PC-9 (cell line): ENCODE results near the gene PPP1R17. TPM values are rescaled to one million over a fixed set of nuclear protein-coding genes. Genes with fewer than 3 reads are reported as not detected.

Source experiments
- Bru-seq: library from RNA; stranded (reverse); fragments of 400-500 nt; gene quantifications from one replicate; lab custom pipeline; 2021; lab: Mats Ljungman, UMichigan
- BruChase-seq, 2 experiments: library from RNA; stranded (reverse); fragments of 400-500 nt; gene quantifications; one replicate each; lab custom pipeline; 2021; lab: Mats Ljungman, UMichigan
- BruUV-seq: library from RNA; stranded (reverse); fragments of 400-500 nt; replicated peaks from 2 replicates; lab custom pipeline; 2021; lab: Mats Ljungman, UMichigan
- CTCF ChIA-PET: fragments of 300-600 bp; sonication (Branson Sonifier 250); formaldehyde crosslinking; loops from one replicate; lab custom pipeline; 2022; ENCODE audit warnings: antibody characterized with exemption; lab: Charles Lee
- POLR2A ChIA-PET: fragments of 300-600 bp; sonication (Branson Sonifier 250); formaldehyde crosslinking; loops from one replicate; lab custom pipeline; 2022; ENCODE audit warnings: antibody characterized with exemption; ENCODE audit not compliant: unreplicated experiment; lab: Charles Lee
- DNase-seq, 2 experiments: peaks; one replicate each; pipeline versions ENCODE4 v3.0.0 to v3.0.0-alpha.2; 2015 to 2022; ENCODE audit warnings: mixed read lengths in 1 of 2
- H2AFZ ChIP-seq: fragments of 200-600 bp; sonication (generic); 2 replicates; pipeline ENCODE4 v1.8.1; 2017; ENCODE audit warnings: antibody characterized with exemption
- H3F3A ChIP-seq: fragments of 200-600 bp; sonication (generic); 2 replicates; pipeline ENCODE4 v1.8.1; 2017; ENCODE audit warnings: antibody characterized with exemption, mild to moderate bottlenecking, low read depth; ENCODE audit not compliant: insufficient read depth
- H3K27ac ChIP-seq: fragments of 200-600 bp; sonication (generic); 2 replicates; pipeline ENCODE4 v1.6.1; 2016; ENCODE audit warnings: mixed run types
- H3K27me3 ChIP-seq: fragments of 200-600 bp; sonication (generic); 2 replicates; pipeline ENCODE4 v1.6.1; 2016; ENCODE audit warnings: low read depth, mixed run types; ENCODE audit not compliant: insufficient read depth
- H3K36me3 ChIP-seq: fragments of 200-600 bp; sonication (generic); 2 replicates; pipeline ENCODE4 v1.6.1; 2016; ENCODE audit warnings: low read depth, mixed run types
- H3K4me1 ChIP-seq: fragments of 200-600 bp; sonication (generic); replicated peaks from 2 replicates; pipeline ENCODE4 v1.6.1; 2016; ENCODE audit warnings: mixed run types; ENCODE audit not compliant: insufficient read depth
- H3K4me2 ChIP-seq: fragments of 200-600 bp; sonication (generic); 2 replicates; pipeline ENCODE4 v1.6.1; 2017; ENCODE audit warnings: mixed run types
- H3K4me3 ChIP-seq: fragments of 200-600 bp; sonication (generic); 2 replicates; pipeline ENCODE4 v1.6.1; 2016; ENCODE audit warnings: mixed run types
- H3K79me2 ChIP-seq: fragments of 200-600 bp; sonication (generic); 2 replicates; pipeline ENCODE4 v1.6.1; 2017; ENCODE audit warnings: low read depth, mixed run types
- H3K9me2 ChIP-seq: fragments of 200-600 bp; sonication (generic); 2 replicates; pipeline ENCODE4 v1.8.1; 2017; ENCODE audit warnings: mild to moderate bottlenecking; ENCODE audit not compliant: insufficient read depth
- H3K9me3 ChIP-seq: fragments of 200-600 bp; sonication (generic); 2 replicates; pipeline ENCODE4 v1.8.1; 2016; ENCODE audit warnings: low read depth; ENCODE audit not compliant: insufficient read depth
- H4K20me1 ChIP-seq: fragments of 200-600 bp; sonication (generic); 2 replicates; pipeline ENCODE4 v1.8.1; 2017; ENCODE audit not compliant: insufficient read depth
- EZH2 ChIP-seq: fragments of 200-600 bp; sonication (generic); IDR thresholded peaks from 2 replicates; pipeline ENCODE4 v1.8.0; 2017; ENCODE audit warnings: antibody characterized with exemption, low read depth
- intact Hi-C: fragments of 100-400 bp; cut with micrococcal nuclease; formaldehyde crosslinking; loops from one replicate; pipeline ENCODE4 v1.10.0; 2022; ENCODE audit not compliant: unreplicated experiment
- long read RNA-seq: library from polyadenylated mRNA; stranded (forward); transcript quantifications from one replicate; pipeline ENCODE4 v2.0.0, GENCODE V29; 2022
- total RNA-seq: library from RNA; stranded (reverse); gene quantifications from 2 replicates; pipeline ENCODE4 v1.2.3, GENCODE V29; 2021
- TF ChIP-seq, protein P1 (sequence below): fragments of 200-600 bp; sonication (generic); conservative IDR thresholded peaks from 2 replicates; pipeline ENCODE4 v1.6.1; 2017; ENCODE audit warnings: mixed run types, antibody characterized with exemption, mild to moderate bottlenecking, moderate library complexity

The PPP1R17 gene
- not detected in 2 replicates for total RNA-seq
- Bru-seq, nascent RNA, result not detected
- not detected for BruChase-seq, experiment 1, labeled RNA remaining after a 2-hour chase
- not detected for BruChase-seq, experiment 2, labeled RNA remaining after a 6-hour chase
- long read RNA-seq, result 0 reads

DNA sequence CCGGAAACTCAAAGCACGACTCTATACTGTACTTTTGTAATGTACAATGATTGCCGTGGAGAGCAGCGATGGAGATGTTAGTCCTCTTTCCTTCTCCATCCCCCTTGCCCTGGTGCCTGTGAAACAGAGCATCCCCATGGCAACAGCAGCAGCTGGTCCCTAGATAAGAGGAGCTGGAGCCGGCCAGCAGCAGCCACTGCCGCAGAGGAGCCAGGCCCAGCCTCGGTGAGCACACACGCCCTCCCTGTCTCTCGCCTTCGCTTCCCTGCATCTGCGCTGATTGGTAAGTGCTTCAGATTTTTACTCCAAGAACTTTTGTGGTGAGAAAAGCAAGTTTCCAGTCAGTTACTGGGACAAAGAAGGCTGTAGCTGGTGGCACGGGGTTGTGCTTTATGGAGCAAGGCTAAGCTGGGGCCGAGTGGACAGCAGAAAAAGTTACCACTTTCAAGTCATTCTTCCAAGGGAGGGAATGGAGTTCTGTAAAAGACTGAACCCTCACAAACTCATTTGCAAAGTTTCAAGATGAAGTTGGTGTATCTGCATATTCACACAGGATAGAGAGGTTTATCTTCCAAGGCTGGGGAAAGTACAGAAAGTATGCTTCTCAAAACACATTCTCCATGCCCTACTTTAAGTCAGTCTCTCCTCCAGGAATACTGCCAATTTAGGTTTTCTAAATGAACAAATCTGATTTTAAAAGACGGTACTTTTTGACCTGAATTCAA, at the start of gene PPP1R17:
Gene PPP1R17, plus strand, starts transcription at position 192 of the 725 bp plus-strand sequence. CDS start 5,227 bp downstream, outside the sequence.
- POLR2A ChIA-PET, result interaction anchor here (0.6 kb wide), 1 partner anchor 582 kb away, joined by 4 read pairs; no protein-coding TSS in a partner anchor
- CTCF ChIA-PET, result interaction anchor here (0.6 kb wide), 1 partner anchor 494 kb away, joined by 4 read pairs; no protein-coding TSS in a partner anchor
- H3K27me3 ChIP-seq, result peaks cover 59% of the 10 kb centered on the region

DNA sequence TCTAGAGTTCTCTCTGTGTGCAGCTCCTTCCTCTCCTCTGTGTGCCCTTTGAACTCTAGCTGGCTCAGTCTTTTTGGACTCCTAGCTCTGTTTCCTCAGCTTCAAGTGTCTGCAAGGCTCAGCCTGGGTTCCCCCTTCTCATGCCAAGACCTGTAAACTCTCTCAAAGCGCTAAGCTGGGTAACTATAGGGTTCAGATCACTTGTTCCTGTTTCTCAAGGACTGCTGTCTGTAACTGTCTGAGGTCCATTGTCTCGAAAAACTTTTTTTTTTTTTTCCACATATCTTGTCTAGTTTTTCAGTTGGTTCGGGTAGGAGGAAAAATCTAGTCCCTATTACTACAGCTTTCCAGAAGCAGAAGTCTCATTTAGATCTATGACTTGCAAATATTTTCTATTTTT, 46.6 kb upstream of the PPP1R17 start:
- H2AFZ ChIP-seq, result no peak overlapping the region
- CTCF ChIA-PET, result no interaction called here
- no peak overlapping the region for H3K27ac ChIP-seq
- no peaks in the 10 kb centered on the region for H3K4me1 ChIP-seq
- intact Hi-C loops, result no loop called here
- peaks cover 35% of the 10 kb centered on the region for H3K27me3 ChIP-seq
- no peaks in the 10 kb centered on the region for H3K9me3 ChIP-seq
- BruUV-seq, result no TSS peak
- DNase-seq, result peak in 1 of 2 experiments; percentile 28
- TF ChIP-seq, protein P1, sequence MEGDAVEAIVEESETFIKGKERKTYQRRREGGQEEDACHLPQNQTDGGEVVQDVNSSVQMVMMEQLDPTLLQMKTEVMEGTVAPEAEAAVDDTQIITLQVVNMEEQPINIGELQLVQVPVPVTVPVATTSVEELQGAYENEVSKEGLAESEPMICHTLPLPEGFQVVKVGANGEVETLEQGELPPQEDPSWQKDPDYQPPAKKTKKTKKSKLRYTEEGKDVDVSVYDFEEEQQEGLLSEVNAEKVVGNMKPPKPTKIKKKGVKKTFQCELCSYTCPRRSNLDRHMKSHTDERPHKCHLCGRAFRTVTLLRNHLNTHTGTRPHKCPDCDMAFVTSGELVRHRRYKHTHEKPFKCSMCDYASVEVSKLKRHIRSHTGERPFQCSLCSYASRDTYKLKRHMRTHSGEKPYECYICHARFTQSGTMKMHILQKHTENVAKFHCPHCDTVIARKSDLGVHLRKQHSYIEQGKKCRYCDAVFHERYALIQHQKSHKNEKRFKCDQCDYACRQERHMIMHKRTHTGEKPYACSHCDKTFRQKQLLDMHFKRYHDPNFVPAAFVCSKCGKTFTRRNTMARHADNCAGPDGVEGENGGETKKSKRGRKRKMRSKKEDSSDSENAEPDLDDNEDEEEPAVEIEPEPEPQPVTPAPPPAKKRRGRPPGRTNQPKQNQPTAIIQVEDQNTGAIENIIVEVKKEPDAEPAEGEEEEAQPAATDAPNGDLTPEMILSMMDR, result no peak
- no peak for TF ChIP-seq EZH2
- POLR2A ChIA-PET, result no interaction called here
- no peaks in the 10 kb centered on the region for H3K79me2 ChIP-seq
- no peaks in the 10 kb centered on the region for H4K20me1 ChIP-seq
- no peak overlapping the region for H3K4me3 ChIP-seq
- no peaks in the 10 kb centered on the region for H3F3A ChIP-seq
- no peaks in the 10 kb centered on the region for H3K36me3 ChIP-seq
- H3K4me2 ChIP-seq, result no peak overlapping the region
- H3K9me2 ChIP-seq, result no peaks in the 10 kb centered on the region

More for the DNA sequence above, at the start of gene PPP1R17:
- Histone ChIP-seq H3K36me3 (no peaks in the 10 kb centered on the region), H3K4me1 (no peaks in the 10 kb centered on the region), H3K4me3 (no peak within 1 kb of the TSS), H3K79me2 (no peaks in the 10 kb centered on the region), H2AFZ (no peak within 1 kb of the TSS), H4K20me1 (no peaks in the 10 kb centered on the region), H3K27ac (no peak within 1 kb of the TSS), H3K4me2 (no peak within 1 kb of the TSS), H3K9me2 (no peaks in the 10 kb centered on the region), H3F3A (no peaks in the 10 kb centered on the region), H3K9me3 (no peaks in the 10 kb centered on the region)
- TF ChIP-seq, protein P1, result no peak
- no peak for TF ChIP-seq EZH2
- DNase-seq, result no peak
- BruUV-seq, result no TSS peak
- intact Hi-C loops, result no loop called here

DNA sequence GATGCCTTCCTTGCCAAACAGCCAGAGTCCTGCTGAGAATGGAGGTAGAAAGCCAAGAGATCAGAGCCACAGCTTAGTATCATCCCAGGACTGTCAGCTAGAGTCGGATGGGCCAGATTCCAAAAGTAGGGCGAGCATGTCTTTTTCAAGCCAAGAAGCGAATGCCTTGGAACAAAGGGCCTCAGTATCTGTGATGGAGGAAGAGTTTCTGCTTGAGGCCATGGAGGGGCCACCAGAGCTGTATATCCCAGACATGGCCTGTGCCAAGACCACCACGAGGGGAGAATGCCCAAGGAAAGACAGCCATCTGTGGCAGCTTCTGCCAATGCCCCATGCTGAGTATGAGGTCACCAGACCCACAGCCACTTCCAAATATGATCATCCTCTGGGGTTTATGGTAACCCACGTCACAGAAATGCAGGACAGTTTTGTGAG, 44.3 kb upstream of the PPP1R17 start:
- H3K9me3 ChIP-seq, result no peaks in the 10 kb centered on the region
- TF ChIP-seq, protein P1, result no peak
- TF ChIP-seq EZH2, result no peak
- no peak overlapping the region for H3K4me3 ChIP-seq
- H2AFZ ChIP-seq, result no peak overlapping the region
- DNase-seq, result peak in 1 of 2 experiments; percentile 31
- no peaks in the 10 kb centered on the region for H3K9me2 ChIP-seq
- H3K27me3 ChIP-seq, result peaks cover 47% of the 10 kb centered on the region
- no peaks in the 10 kb centered on the region for H3F3A ChIP-seq
- intact Hi-C loops, result no loop called here
- no peak overlapping the region for H3K27ac ChIP-seq
- H3K4me2 ChIP-seq, result no peak overlapping the region
- no peaks in the 10 kb centered on the region for H4K20me1 ChIP-seq
- no TSS peak for BruUV-seq
- ChIA-PET POLR2A (no interaction called here), CTCF (interaction anchor here (0.6 kb wide), 1 partner anchor 91 kb away, joined by 5 read pairs; no protein-coding TSS in a partner anchor)
- no peaks in the 10 kb centered on the region for H3K36me3 ChIP-seq
- H3K4me1 ChIP-seq, result no peaks in the 10 kb centered on the region
- H3K79me2 ChIP-seq, result no peaks in the 10 kb centered on the region
